HG03558 (cell line): ENCODE results near the gene ERC1.
"Not testable (repeated sequence)": the region's sequence is repeated elsewhere in the genome, so short reads cannot be mapped to it uniquely, and the experiment has no call there.

Experiments
- ATAC-seq: cut with Tn5 transposase; IDR thresholded peaks from one replicate; pipeline ENCODE4 v1.9.1; 2021; ENCODE audit warnings: moderate number of reproducible peaks; ENCODE audit not compliant: unreplicated experiment; ENCODE audit errors: extremely low read depth

ERC1 gene

GRCh38 chr12:981176-981828 is 9.7 kb upstream of the ERC1 start:
- no peak for ATAC-seq

- ATAC-seq, result no peak
These were observed 9.1 kb upstream of the ERC1 start for GRCh38 chr12:981961-982360.

GRCh38 chr12:988646-989045 is 2.4 kb upstream of the ERC1 start:
- no peak for ATAC-seq

- no peak for ATAC-seq
These were observed 2.0 kb upstream of the ERC1 start for GRCh38 chr12:989051-989450.

GRCh38 chr12:989751-990660 is 1.0 kb upstream of the ERC1 start:
- no peak for ATAC-seq

- no peak for ATAC-seq
These were observed 619 bp downstream of the ERC1 start for GRCh38 chr12:991350-992333.

- ATAC-seq, result no peak
These were observed 1.6 kb downstream of the ERC1 start for GRCh38 chr12:992647-993046.

GRCh38 chr12:996881-997280 is 5.9 kb downstream of the ERC1 start:
- ATAC-seq, result no peak

GRCh38 chr12:997505-997904 is 6.5 kb downstream of the ERC1 start:
- ATAC-seq, result no peak

- no peak for ATAC-seq
These were observed 7.2 kb downstream of the ERC1 start for GRCh38 chr12:998020-998874.

- not testable (repeated sequence) for ATAC-seq
These were observed 8.7 kb downstream of the ERC1 start for GRCh38 chr12:999736-1000135.

GRCh38 chr12:1001507-1001906 is 10.5 kb downstream of the ERC1 start:
- ATAC-seq, result no peak

GRCh38 chr12:1003600-1004271 is 12.7 kb downstream of the ERC1 start:
- no peak for ATAC-seq

GRCh38 chr12:1006255-1006654 is 15.2 kb downstream of the ERC1 start:
- no peak for ATAC-seq

- ATAC-seq, result no peak
These were observed 16.3 kb downstream of the ERC1 start for GRCh38 chr12:1007276-1007675.

- ATAC-seq, result no peak
These were observed 17.0 kb downstream of the ERC1 start for GRCh38 chr12:1007994-1008393.

GRCh38 chr12:1011091-1011490 is 20.1 kb downstream of the ERC1 start:
- no peak for ATAC-seq

- ATAC-seq, result no peak
These were observed 22.8 kb downstream of the ERC1 start for GRCh38 chr12:1013618-1014489.
